ENCODE data around the gene SDHA. TPM values are rescaled to one million over a fixed set of nuclear protein-coding genes. Genes with fewer than 3 reads are reported as not detected.
"Not testable (repeated sequence)": the region's sequence is repeated elsewhere in the genome, so short reads cannot be mapped to it uniquely, and the experiment has no call there.

Gene SDHA
- total RNA-seq, 6 experiments from 2014 or later, result 92.5 to 114 (median 109) TPM

- TF ChIP-seq, protein P1, sequence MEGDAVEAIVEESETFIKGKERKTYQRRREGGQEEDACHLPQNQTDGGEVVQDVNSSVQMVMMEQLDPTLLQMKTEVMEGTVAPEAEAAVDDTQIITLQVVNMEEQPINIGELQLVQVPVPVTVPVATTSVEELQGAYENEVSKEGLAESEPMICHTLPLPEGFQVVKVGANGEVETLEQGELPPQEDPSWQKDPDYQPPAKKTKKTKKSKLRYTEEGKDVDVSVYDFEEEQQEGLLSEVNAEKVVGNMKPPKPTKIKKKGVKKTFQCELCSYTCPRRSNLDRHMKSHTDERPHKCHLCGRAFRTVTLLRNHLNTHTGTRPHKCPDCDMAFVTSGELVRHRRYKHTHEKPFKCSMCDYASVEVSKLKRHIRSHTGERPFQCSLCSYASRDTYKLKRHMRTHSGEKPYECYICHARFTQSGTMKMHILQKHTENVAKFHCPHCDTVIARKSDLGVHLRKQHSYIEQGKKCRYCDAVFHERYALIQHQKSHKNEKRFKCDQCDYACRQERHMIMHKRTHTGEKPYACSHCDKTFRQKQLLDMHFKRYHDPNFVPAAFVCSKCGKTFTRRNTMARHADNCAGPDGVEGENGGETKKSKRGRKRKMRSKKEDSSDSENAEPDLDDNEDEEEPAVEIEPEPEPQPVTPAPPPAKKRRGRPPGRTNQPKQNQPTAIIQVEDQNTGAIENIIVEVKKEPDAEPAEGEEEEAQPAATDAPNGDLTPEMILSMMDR (IDR thresholded peaks at IDR 0.05), result no peak
- peaks cover 48% of the 10 kb centered on the region for H3K36me3 Mint-ChIP-seq (ENCODE audit: low read depth)
Measured at GRCh38 chr5:230711-231110, 12.6 kb downstream of the SDHA start.

GRCh38 chr5:231661-232060 is 13.5 kb downstream of the SDHA start:
- Mint-ChIP-seq H3K27me3 (ENCODE audit: insufficient read depth) (no peaks in the 10 kb centered on the region), H3K27ac (no peak overlapping the region), H3K36me3 (ENCODE audit: low read depth) (peaks cover 48% of the 10 kb centered on the region), H3K9me3 (no peaks in the 10 kb centered on the region), H3K4me1 (ENCODE audit: low read depth) (no peaks in the 10 kb centered on the region), H3K4me3 (no peak overlapping the region)
- DNase-seq, result no peak
- TF ChIP-seq, protein P1 (IDR thresholded peaks at IDR 0.05), result no peak

More at GRCh38 chr5:230711-231110, 12.6 kb downstream of the SDHA start:
- Mint-ChIP-seq H3K4me3 (no peak overlapping the region), H3K4me1 (ENCODE audit: low read depth) (no peaks in the 10 kb centered on the region), H3K27ac (no peak overlapping the region), H3K27me3 (ENCODE audit: insufficient read depth) (no peaks in the 10 kb centered on the region), H3K9me3 (no peaks in the 10 kb centered on the region)
- no peak for DNase-seq

- H3K9me3 Mint-ChIP-seq; H3K4me3 Mint-ChIP-seq; DNase-seq; H3K4me1 Mint-ChIP-seq (ENCODE audit: low read depth); H3K27me3 Mint-ChIP-seq (ENCODE audit: insufficient read depth); H3K27ac Mint-ChIP-seq: not testable (repeated sequence)
- peaks cover 39% of the 10 kb centered on the region for H3K36me3 Mint-ChIP-seq (ENCODE audit: low read depth)
Measured at GRCh38 chr5:233426-233825, 15.3 kb downstream of the SDHA start.

GRCh38 chr5:234450-234849 is 16.3 kb downstream of the SDHA start:
- Mint-ChIP-seq H3K36me3 (ENCODE audit: low read depth) (peaks cover 30% of the 10 kb centered on the region), H3K27ac (no peak overlapping the region)

DNA sequence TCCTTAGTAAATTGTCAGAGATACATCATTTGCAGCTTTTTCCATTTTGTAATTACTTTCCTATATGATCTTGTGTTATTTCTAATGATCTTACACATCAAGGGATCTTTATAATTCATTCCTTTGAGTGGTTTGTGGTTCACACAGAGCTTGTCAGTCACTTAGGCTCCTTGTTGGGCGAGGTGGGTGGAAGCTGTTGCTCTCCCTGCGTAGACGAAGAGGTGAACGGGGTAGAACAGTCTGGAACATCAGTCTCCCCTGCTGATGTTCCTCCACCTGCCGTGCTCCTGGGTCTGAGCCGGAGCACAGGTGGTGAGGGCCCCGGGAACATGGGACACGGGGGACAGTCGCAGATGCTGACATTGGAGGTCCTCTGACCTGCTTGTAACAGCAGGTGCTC is 17.4 kb downstream of the SDHA start:
- H3K9me3 Mint-ChIP-seq; H3K27me3 Mint-ChIP-seq (ENCODE audit: insufficient read depth); H3K27ac Mint-ChIP-seq; H3K4me3 Mint-ChIP-seq; DNase-seq; H3K4me1 Mint-ChIP-seq (ENCODE audit: low read depth): not testable (repeated sequence)
- H3K36me3 Mint-ChIP-seq (ENCODE audit: low read depth), result peaks cover 36% of the 10 kb centered on the region

More at GRCh38 chr5:234450-234849, 16.3 kb downstream of the SDHA start:
- Mint-ChIP-seq H3K4me1 (ENCODE audit: low read depth) (no peaks in the 10 kb centered on the region), H3K9me3 (no peaks in the 10 kb centered on the region), H3K27me3 (ENCODE audit: insufficient read depth) (no peaks in the 10 kb centered on the region), H3K4me3 (no peak overlapping the region)
- no peak for DNase-seq
- TF ChIP-seq, protein P1 (IDR thresholded peaks at IDR 0.05), result no peak

DNA sequence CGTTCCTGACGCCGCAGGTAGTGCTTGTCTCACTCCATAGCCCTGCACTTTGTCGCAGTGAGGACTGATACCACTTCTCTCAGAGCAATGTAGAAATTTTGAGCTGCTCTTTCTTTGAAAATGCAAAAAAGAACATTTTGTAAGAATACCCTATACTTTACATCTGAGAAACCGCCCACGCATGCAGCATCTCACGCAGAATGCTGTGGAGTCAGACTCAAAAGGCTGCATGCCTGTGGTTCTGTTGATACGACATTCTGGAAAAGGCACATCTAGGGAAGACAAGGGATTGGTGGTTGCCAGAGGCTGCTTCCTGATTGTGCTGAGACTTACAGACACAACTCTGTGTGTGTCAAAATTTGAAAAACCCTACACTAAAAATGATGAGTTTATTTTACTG is 19.8 kb downstream of the SDHA start:
- not testable (repeated sequence) for H3K4me1 Mint-ChIP-seq (ENCODE audit: low read depth); H3K27ac Mint-ChIP-seq; H3K27me3 Mint-ChIP-seq (ENCODE audit: insufficient read depth); H3K9me3 Mint-ChIP-seq; DNase-seq; H3K4me3 Mint-ChIP-seq
- H3K36me3 Mint-ChIP-seq (ENCODE audit: low read depth), result peaks cover 48% of the 10 kb centered on the region

DNA sequence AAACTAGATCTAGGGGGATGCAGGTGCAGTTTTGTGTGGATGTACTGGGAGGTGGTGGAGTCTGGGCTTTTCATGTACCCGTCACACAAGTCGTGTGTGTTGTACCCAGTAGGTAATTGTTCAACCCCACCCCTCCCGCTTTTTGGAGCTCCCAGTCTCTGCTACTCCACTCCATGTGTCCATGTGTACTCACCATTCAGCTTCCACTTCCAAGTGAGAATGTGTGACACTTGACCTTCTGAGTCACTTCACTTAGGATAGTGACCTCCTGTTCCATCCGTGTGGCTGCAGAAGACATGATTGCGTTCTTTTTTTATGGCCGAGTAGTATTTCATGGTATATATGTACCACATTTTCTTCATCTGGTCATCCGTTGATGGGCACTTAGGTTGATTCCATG is 22.4 kb downstream of the SDHA start:
- not testable (repeated sequence) for H3K4me1 Mint-ChIP-seq (ENCODE audit: low read depth); H3K9me3 Mint-ChIP-seq; DNase-seq; H3K4me3 Mint-ChIP-seq; H3K27ac Mint-ChIP-seq; H3K27me3 Mint-ChIP-seq (ENCODE audit: insufficient read depth)
- H3K36me3 Mint-ChIP-seq (ENCODE audit: low read depth), result peaks cover 56% of the 10 kb centered on the region

- not testable (repeated sequence) for H3K4me1 Mint-ChIP-seq (ENCODE audit: low read depth); H3K27ac Mint-ChIP-seq; H3K9me3 Mint-ChIP-seq; DNase-seq; H3K4me3 Mint-ChIP-seq; H3K27me3 Mint-ChIP-seq (ENCODE audit: insufficient read depth)
- H3K36me3 Mint-ChIP-seq (ENCODE audit: low read depth), result peaks cover 60% of the 10 kb centered on the region
Measured at GRCh38 chr5:241045-241669, 23.0 kb downstream of the SDHA start.

GRCh38 chr5:243683-244367 is 25.7 kb downstream of the SDHA start:
- not testable (repeated sequence) for H3K9me3 Mint-ChIP-seq; H3K27me3 Mint-ChIP-seq (ENCODE audit: insufficient read depth); H3K4me3 Mint-ChIP-seq; DNase-seq; H3K27ac Mint-ChIP-seq
- H3K4me1 Mint-ChIP-seq (ENCODE audit: low read depth), result peaks cover 10% of the 10 kb centered on the region
- peaks cover 71% of the 10 kb centered on the region for H3K36me3 Mint-ChIP-seq (ENCODE audit: low read depth)

DNA sequence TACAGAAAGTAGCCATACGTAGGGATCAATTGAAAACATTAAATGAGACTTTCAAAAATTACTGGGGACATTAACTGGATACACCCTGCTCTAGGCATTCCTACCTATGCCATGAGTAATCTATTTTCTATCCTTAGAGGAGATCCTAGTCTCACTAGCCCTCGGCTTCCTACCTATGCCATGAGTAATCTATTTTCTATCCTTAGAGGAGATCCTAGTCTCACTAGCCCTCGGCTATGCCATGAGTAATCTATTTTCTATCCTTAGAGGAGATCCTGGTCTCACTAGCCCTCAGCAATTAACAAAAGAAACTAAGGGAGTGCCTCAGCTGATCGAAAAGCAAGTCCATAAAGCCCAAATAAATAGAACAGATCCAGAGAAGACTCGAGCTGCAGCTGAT is 27.6 kb downstream of the SDHA start:
- peaks cover 75% of the 10 kb centered on the region for H3K36me3 Mint-ChIP-seq (ENCODE audit: low read depth)
- DNase-seq, result peak; percentile 63
- not testable (repeated sequence) for H3K9me3 Mint-ChIP-seq; H3K27me3 Mint-ChIP-seq (ENCODE audit: insufficient read depth); H3K4me3 Mint-ChIP-seq
- peak overlapping the region; percentile 48 for H3K27ac Mint-ChIP-seq
- H3K4me1 Mint-ChIP-seq (ENCODE audit: low read depth), result peaks cover 10% of the 10 kb centered on the region

GRCh38 chr5:250396-250795 is 32.3 kb downstream of the SDHA start:
- not testable (repeated sequence) for DNase-seq; H3K4me3 Mint-ChIP-seq; H3K27me3 Mint-ChIP-seq (ENCODE audit: insufficient read depth); H3K27ac Mint-ChIP-seq; H3K9me3 Mint-ChIP-seq
- Mint-ChIP-seq H3K36me3 (ENCODE audit: low read depth) (peaks cover 54% of the 10 kb centered on the region), H3K4me1 (ENCODE audit: low read depth) (peaks cover 19% of the 10 kb centered on the region)

All from HFFc6 (cell line).